ENCODE results near the gene SMG7.

Gene SMG7

DNA sequence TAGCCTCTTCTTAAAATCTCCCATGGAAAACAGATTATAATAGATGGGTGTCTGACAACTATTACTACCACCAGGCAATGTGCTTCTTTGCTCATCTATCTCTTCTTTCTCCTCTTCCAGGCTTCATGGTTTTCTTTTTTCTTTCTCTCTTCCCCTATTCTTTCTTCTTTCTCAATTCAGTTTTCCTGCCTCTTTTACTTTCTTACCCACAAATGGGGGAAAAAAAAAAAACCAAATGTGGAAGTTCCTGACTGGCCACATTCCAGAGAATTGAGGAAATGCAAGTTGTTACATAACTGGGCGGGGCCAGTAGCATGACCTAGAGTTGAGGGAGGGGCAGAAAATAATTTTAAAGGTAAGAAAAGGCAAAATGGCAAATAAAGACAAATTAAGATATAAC lies 10.9 kb upstream of the SMG7 start:
- Histone ChIP-seq H3K36me3 (ENCODE audit: control insufficient read depth in 2 of 2, insufficient read depth in 1 of 2, low read length in 2 of 2) (no peaks in the 10 kb centered on the region), H3K27ac (ENCODE audit: extremely low read depth, low read depth, low read length) (no peak overlapping the region), H3K9me3 (ENCODE audit: control insufficient read depth, insufficient read depth, low read depth, low read length) (no peaks in the 10 kb centered on the region), H3K4me1 (ENCODE audit: control insufficient read depth, insufficient read depth, low read length) (no peaks in the 10 kb centered on the region), H3K4me3 (ENCODE audit: low read depth, low read length) (no peak overlapping the region)
- CTCF ChIA-PET = interaction anchor here (0.6 to 1.1 kb wide), 2 partner anchors 10 to 81 kb away, joined by 3 to 4 read pairs; no protein-coding TSS in a partner anchor
- TF ChIP-seq SETDB1 (IDR thresholded peaks at IDR 0.05; ENCODE audit: insufficient read length, low read length) (no peak), ZNF112 (tag by site-specific recombination; IDR thresholded peaks at IDR 0.05) (no peak), ZNF350 (tag by site-specific recombination; IDR thresholded peaks at IDR 0.05) (no peak), ZNF157 (tag by site-specific recombination; IDR thresholded peaks at IDR 0.05) (no peak), ZFP37 (tag by site-specific recombination; IDR thresholded peaks at IDR 0.05) (no peak), ZNF335 (tag by site-specific recombination; conservative IDR thresholded peaks at IDR 0.05) (no peak), ZNF747 (tag by site-specific recombination; IDR thresholded peaks at IDR 0.05) (no peak), ZNF223 (tag by site-specific recombination; IDR thresholded peaks at IDR 0.05) (no peak), ZNF830 (tag by site-specific recombination; IDR thresholded peaks at IDR 0.05; ENCODE audit: low read depth) (no peak), ZNF677 (tag by site-specific recombination; IDR thresholded peaks at IDR 0.05) (no peak), ZSCAN23 (tag by site-specific recombination; IDR thresholded peaks at IDR 0.05) (no peak), ZNF549 (tag by site-specific recombination; IDR thresholded peaks at IDR 0.05) (no peak)
- TF ChIP-seq, protein P1, sequence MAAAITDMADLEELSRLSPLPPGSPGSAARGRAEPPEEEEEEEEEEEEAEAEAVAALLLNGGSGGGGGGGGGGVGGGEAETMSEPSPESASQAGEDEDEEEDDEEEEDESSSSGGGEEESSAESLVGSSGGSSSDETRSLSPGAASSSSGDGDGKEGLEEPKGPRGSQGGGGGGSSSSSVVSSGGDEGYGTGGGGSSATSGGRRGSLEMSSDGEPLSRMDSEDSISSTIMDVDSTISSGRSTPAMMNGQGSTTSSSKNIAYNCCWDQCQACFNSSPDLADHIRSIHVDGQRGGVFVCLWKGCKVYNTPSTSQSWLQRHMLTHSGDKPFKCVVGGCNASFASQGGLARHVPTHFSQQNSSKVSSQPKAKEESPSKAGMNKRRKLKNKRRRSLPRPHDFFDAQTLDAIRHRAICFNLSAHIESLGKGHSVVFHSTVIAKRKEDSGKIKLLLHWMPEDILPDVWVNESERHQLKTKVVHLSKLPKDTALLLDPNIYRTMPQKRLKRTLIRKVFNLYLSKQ (tag by site-specific recombination; IDR thresholded peaks at IDR 0.05; ENCODE audit: borderline replicate concordance) = no peak
- TF ChIP-seq, protein P2, sequence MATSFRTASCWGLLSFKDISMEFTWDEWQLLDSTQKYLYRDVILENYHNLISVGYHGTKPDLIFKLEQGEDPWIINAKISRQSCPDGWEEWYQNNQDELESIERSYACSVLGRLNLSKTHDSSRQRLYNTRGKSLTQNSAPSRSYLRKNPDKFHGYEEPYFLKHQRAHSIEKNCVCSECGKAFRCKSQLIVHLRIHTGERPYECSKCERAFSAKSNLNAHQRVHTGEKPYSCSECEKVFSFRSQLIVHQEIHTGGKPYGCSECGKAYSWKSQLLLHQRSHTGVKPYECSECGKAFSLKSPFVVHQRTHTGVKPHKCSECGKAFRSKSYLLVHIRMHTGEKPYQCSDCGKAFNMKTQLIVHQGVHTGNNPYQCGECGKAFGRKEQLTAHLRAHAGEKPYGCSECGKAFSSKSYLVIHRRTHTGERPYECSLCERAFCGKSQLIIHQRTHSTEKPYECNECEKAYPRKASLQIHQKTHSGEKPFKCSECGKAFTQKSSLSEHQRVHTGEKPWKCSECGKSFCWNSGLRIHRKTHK (tag by site-specific recombination; IDR thresholded peaks at IDR 0.05) = no peak
- TF ChIP-seq, protein P3, sequence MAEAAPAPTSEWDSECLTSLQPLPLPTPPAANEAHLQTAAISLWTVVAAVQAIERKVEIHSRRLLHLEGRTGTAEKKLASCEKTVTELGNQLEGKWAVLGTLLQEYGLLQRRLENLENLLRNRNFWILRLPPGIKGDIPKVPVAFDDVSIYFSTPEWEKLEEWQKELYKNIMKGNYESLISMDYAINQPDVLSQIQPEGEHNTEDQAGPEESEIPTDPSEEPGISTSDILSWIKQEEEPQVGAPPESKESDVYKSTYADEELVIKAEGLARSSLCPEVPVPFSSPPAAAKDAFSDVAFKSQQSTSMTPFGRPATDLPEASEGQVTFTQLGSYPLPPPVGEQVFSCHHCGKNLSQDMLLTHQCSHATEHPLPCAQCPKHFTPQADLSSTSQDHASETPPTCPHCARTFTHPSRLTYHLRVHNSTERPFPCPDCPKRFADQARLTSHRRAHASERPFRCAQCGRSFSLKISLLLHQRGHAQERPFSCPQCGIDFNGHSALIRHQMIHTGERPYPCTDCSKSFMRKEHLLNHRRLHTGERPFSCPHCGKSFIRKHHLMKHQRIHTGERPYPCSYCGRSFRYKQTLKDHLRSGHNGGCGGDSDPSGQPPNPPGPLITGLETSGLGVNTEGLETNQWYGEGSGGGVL (tag by site-specific recombination; IDR thresholded peaks at IDR 0.05) = no peak
- POLR2A ChIA-PET = no interaction called here

DNA sequence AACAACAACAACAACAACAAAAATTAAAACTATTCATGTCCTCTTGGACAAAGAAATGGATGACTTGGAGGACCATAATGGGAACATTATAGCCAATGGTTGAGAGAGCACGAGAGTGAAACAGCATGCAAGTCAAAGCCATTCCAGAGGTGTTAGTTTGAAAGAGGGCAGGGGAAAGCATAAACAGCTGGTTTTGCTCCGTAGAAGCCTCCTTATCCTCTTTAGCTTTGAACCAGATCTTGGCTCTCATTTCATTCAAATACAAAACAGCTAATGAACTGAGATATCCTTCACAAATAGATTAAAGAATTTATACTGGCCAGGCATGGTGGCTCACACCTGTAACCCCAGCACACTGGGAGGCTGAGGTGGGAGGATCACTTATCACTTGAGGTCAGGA lies 8.7 kb upstream of the SMG7 start:
- Histone ChIP-seq H3K4me3 (ENCODE audit: low read depth, low read length) (no peak overlapping the region), H3K9me3 (ENCODE audit: control insufficient read depth, insufficient read depth, low read depth, low read length) (no peaks in the 10 kb centered on the region), H3K27ac (ENCODE audit: extremely low read depth, low read depth, low read length) (no peak overlapping the region), H3K4me1 (ENCODE audit: control insufficient read depth, insufficient read depth, low read length) (no peaks in the 10 kb centered on the region), H3K36me3 (ENCODE audit: control insufficient read depth in 2 of 2, insufficient read depth in 1 of 2, low read length in 2 of 2) (no peaks in the 10 kb centered on the region)
- ChIA-PET POLR2A (no interaction called here), CTCF (no interaction called here)
- TF ChIP-seq REPIN1 (tag by site-specific recombination; IDR thresholded peaks at IDR 0.05; ENCODE audit: low read depth) (no peak), ZNF366 (tag by site-specific recombination; conservative IDR thresholded peaks at IDR 0.05) (no peak), ZNF37A (tag by site-specific recombination; IDR thresholded peaks at IDR 0.05) (no peak), SCRT2 (tag by site-specific recombination; IDR thresholded peaks at IDR 0.05) (no peak), MEIS1 (CRISPR knock-in tag; IDR thresholded peaks at IDR 0.05; ENCODE audit: borderline replicate concordance) (no peak), ZNF248 (tag by site-specific recombination; IDR thresholded peaks at IDR 0.05) (no peak), KLF10 (tag by site-specific recombination; IDR thresholded peaks at IDR 0.05) (no peak), ZNF777 (tag by site-specific recombination; IDR thresholded peaks at IDR 0.05; ENCODE audit: borderline replicate concordance) (no peak), ZEB2 (tag by site-specific recombination; IDR thresholded peaks at IDR 0.05) (no peak), ZNF623 (tag by site-specific recombination; IDR thresholded peaks at IDR 0.05) (no peak)
- TF ChIP-seq, protein P2 (tag by site-specific recombination; IDR thresholded peaks at IDR 0.05) = no peak
- TF ChIP-seq, protein P4, sequence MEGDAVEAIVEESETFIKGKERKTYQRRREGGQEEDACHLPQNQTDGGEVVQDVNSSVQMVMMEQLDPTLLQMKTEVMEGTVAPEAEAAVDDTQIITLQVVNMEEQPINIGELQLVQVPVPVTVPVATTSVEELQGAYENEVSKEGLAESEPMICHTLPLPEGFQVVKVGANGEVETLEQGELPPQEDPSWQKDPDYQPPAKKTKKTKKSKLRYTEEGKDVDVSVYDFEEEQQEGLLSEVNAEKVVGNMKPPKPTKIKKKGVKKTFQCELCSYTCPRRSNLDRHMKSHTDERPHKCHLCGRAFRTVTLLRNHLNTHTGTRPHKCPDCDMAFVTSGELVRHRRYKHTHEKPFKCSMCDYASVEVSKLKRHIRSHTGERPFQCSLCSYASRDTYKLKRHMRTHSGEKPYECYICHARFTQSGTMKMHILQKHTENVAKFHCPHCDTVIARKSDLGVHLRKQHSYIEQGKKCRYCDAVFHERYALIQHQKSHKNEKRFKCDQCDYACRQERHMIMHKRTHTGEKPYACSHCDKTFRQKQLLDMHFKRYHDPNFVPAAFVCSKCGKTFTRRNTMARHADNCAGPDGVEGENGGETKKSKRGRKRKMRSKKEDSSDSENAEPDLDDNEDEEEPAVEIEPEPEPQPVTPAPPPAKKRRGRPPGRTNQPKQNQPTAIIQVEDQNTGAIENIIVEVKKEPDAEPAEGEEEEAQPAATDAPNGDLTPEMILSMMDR (tag by site-specific recombination; IDR thresholded peaks at IDR 0.05) = no peak
- TF ChIP-seq, protein P1 (tag by site-specific recombination; IDR thresholded peaks at IDR 0.05; ENCODE audit: borderline replicate concordance) = no peak

Measured in HEK293 (cell line).